Neural progenitor cell (in vitro differentiated cells): ENCODE data around the gene MMP1.

Source experiments
- EZH2 ChIP-seq: fragments of 200-600 bp; sonication (generic); IDR thresholded peaks from 2 replicates; pipeline ENCODE4 v1.6.1; 2017; ENCODE audit warnings: antibody characterized with exemption, mild to moderate bottlenecking, moderate library complexity
- TF ChIP-seq, protein P1 (sequence below): fragments of 200-600 bp; sonication (generic); IDR thresholded peaks from 2 replicates; pipeline ENCODE4 v1.5.1; 2017; ENCODE audit warnings: antibody characterized with exemption, mild to moderate bottlenecking

DNA sequence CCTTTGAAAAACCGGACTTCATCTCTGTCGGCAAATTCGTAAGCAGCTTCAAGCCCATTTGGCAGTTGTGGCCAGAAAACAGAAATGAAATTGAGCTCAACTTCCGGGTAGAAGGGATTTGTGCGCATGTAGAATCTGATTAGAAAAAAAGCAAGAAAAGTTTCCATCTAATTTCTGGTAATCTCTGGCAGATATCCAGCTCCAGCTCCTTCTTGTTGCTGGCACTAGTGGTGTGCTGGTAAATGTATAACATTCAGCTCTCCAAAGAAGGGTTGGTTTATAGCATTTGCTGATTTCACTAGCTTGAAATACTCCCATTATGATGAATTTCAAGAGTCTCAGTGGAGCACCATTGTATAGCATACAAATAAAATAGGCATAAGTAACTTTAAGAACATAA lies 5.4 kb downstream of the MMP1 start:
- TF ChIP-seq, protein P1, sequence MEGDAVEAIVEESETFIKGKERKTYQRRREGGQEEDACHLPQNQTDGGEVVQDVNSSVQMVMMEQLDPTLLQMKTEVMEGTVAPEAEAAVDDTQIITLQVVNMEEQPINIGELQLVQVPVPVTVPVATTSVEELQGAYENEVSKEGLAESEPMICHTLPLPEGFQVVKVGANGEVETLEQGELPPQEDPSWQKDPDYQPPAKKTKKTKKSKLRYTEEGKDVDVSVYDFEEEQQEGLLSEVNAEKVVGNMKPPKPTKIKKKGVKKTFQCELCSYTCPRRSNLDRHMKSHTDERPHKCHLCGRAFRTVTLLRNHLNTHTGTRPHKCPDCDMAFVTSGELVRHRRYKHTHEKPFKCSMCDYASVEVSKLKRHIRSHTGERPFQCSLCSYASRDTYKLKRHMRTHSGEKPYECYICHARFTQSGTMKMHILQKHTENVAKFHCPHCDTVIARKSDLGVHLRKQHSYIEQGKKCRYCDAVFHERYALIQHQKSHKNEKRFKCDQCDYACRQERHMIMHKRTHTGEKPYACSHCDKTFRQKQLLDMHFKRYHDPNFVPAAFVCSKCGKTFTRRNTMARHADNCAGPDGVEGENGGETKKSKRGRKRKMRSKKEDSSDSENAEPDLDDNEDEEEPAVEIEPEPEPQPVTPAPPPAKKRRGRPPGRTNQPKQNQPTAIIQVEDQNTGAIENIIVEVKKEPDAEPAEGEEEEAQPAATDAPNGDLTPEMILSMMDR, result no peak
- no peak for TF ChIP-seq EZH2
